ENCODE measurements around the gene RABGAP1L.
"Not testable (repeated sequence)": the region's sequence is repeated elsewhere in the genome, so short reads cannot be mapped to it uniquely, and the experiment has no call there.

RABGAP1L gene

DNA sequence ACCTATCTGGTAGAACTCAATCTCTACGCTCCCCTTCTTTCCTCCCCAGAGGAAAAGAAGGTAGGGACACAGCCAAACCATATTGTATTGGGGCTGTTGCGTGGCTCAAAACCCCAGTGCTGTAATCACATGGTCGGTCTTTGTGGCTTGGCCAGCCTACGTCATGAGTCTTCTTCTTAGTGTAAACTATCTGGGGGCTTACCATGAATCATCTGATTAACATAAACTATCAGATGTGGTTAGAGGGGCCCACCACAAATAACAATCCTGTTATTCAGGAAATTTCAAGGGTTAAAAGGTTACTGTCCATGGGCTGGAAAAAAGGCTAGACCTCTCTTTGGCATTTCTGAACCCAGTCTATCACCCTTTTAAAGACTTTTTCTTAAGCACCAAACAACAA lies 238.9 kb downstream of the RABGAP1L start:
- DNase-seq, result no peak

DNA sequence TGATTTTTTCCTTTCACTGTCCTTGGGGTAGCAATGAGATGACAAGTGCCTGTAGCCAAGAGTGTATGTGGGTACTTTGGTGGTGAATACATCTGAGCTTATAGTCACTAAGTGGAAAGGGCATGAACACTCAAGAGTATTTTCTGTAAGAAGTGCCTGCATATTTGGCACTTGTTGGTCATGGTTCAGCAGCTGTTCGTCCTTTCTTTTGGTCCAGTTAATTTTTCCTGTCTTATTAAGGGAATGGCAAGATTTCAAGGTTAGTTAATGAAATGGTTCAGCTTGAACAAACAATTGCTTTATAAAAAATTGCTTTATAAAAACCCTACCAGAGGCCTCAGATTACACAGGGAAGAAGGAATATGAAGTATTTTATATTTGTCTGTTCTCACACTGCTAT lies 239.9 kb downstream of the RABGAP1L start:
- DNase-seq, result no peak

DNA sequence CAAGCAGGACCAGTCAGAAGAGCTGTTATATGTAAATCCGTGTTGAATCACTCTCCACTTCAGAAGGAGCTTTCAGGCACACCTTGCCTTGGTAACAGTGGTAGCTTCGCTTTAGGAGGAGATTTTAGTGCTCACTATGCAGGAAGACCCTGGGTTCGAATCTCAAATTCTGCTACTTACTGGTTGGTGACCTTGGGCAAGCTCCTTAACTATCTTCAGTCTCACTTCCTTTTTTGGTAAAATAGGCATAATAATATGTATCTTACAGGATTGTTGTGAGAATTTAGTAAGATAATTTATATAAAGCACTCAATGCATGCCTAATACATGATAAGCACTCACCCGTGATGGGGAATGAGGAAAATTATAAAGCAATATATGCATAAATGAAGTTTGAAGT lies 241.8 kb downstream of the RABGAP1L start:
- DNase-seq, result no peak

DNA sequence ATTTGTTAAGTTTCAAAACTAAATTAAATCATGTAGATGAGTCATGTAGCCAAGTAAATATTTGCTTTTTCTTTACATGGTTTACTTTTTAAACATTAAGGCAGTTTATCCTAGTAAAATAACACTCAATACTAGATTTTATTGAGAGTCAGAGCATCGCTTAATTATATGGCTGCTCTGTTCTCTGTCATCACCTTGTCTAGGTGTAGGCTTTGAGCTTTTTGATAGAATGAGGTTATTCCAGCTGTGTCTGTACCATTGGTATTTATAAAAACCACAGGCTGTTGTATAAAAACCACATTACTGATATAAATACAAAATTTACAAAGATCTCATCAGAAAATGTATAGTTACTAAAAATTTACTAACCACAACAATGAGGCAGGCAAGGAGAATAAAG lies 245.9 kb downstream of the RABGAP1L start:
- no peak for DNase-seq

- DNase-seq, result no peak
Observed at GRCh38 chr1:174406421-174406820, 247.1 kb downstream of the RABGAP1L start.

DNA sequence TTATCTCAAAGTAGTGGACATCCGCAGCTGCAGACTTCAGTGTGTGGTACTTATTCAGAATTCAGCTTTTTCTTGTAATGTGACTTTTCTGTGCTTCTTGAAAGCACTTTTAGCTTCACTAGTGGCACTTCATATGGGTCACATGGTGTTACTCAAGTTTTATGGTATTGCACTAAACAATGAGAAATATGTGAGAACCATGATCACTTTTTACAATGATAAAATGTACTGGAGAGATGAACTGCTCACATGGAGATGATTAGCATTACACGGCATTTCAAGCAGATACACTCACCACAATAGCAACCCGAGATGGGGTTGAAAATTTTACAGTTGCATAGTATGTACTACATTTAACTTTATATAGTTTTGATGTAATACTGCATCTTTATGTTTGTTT lies 248.3 kb downstream of the RABGAP1L start:
- no peak for DNase-seq

GRCh38 chr1:174408146-174408545 lies 248.8 kb downstream of the RABGAP1L start:
- no peak for DNase-seq

DNA sequence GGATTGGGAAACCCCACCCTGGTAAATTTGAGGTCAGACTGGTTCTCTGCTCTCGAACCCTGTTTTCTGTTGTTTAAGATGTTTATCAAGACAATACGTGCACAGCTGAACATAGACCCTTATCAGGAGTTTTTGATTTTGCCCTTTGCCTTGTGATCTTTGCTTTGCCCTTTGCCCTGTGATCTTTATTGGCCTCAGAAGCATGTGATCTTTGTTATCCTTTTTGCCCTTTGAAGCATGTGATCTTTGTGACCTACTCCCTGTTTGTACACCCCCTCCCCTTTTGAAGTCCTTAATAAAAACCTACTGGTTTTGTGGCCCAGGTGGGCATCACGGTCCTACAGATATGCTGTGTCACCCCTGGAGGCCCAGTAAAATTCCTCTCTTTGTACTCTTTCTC lies 250.5 kb downstream of the RABGAP1L start:
- DNase-seq, result not testable (repeated sequence)

GRCh38 chr1:174413632-174414031 lies 254.3 kb downstream of the RABGAP1L start:
- no peak for DNase-seq

DNA sequence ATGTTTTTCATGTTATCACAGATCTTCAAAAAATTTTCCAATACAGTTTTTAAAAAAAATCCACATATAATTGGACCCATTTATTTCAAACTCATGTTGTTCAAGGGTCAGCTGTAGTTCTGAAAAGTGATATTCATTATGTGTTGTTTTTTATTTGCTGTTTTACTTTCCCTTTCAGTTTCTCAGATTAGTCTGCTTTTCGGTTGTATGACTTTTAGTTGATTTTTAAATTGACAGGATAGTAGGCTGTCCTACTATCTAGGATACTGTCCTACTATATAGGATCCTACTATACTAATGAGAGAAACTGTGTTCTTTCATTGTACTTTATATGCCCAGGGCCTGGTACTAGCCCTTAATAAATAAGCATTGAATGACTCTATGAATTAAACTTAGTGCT lies 254.9 kb downstream of the RABGAP1L start:
- no peak for DNase-seq

- DNase-seq, result no peak
Observed at GRCh38 chr1:174415506-174415905, 256.2 kb downstream of the RABGAP1L start.

GRCh38 chr1:174417921-174418320 lies 258.6 kb downstream of the RABGAP1L start:
- DNase-seq, result no peak

DNA sequence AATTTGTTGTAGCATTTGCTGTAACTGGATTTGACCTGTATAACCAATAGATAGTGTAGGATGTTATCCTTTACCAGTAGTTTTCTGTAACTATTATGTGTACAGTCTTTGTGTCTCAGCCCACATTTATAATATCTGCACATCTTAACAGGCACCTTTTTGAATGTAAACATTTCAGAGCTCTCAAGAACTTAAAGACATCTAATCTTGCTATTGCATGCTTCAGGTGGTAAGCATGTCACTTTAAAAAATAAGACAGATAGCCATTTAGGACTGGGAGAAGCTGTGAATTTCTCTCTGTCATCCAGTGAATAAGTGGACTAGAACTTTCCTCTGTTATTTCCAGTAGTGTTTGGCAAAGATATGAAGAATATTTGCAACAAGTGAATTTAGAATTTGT lies 265.8 kb downstream of the RABGAP1L start:
- no peak for DNase-seq

DNA sequence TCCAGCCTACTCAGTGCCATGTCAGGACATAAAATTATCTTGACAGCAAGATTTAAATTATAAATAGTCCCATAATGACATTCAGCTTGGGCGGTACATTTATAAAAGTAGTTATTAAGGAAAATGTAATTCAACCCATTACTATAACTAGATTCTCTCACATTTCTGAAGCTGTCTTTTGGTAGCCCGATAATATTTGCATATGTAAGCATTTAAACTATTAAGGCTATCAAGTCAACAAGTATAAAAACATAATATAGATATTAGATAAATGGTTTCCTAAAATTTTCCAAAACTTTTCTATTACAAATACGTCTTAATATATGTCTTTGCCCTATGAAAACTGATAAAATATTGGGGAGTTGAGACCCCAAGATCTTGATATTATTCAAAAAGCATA lies 266.8 kb downstream of the RABGAP1L start:
- DNase-seq, result no peak

DNA sequence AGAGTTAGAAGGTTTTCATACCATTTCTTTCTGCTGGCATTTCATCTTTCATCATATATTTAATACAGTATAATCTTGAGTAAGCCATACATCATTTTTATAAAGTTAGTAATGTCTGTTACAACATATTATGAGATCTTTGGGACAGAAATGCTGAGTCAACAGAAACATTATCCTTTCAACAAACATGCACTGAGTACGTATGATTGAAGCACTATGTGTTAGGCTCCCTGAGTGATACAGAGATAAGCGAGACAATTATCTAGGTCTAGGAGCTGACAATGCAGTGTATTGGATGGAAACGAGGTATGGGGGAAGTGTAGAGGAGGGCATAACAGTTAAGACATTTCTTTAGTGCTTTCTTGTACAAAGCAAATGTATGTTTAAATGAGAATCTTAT lies 268.7 kb downstream of the RABGAP1L start:
- no peak for DNase-seq

DNA sequence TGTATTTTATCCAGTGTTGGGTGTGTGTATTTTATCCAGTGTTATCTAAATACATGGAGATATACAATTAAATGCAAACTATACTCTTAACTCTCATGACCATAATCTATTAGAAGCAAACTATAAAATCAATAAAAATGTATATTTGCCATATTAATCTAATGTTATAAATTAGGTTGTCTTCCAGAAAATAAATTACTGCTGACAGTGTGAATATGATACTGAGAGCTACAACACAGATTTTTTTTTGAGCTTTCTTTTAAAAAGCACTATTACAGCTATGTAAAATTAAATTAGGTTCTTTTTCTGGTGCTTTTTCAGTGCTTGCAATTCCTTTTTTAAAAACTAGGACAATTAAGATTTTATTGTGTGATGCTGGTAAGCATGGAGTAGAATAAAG lies 269.4 kb downstream of the RABGAP1L start:
- DNase-seq, result no peak

DNA sequence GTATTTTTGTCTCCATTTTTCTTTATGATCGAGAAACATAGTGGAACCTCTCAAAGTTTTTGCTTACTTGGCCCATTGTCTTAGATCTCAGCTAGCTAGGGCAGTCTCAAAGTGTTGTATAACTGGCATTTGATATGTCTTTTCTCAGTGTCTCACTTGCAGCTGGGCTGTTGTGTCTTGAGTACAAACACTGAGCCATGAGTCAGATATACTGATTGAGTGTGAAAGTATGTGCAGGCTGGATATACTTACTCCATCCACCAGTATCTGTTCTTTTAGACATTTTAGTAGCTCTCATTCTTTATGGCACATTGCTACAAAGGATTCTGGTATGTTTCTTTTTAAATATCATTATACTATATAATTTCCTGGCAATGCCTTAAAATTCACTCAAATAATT lies 274.1 kb downstream of the RABGAP1L start:
- DNase-seq, result no peak

- DNase-seq, result no peak
Observed at GRCh38 chr1:174445351-174445750, 286.0 kb downstream of the RABGAP1L start.

- no peak for DNase-seq
Observed at GRCh38 chr1:174445817-174446216, 286.5 kb downstream of the RABGAP1L start.

DNA sequence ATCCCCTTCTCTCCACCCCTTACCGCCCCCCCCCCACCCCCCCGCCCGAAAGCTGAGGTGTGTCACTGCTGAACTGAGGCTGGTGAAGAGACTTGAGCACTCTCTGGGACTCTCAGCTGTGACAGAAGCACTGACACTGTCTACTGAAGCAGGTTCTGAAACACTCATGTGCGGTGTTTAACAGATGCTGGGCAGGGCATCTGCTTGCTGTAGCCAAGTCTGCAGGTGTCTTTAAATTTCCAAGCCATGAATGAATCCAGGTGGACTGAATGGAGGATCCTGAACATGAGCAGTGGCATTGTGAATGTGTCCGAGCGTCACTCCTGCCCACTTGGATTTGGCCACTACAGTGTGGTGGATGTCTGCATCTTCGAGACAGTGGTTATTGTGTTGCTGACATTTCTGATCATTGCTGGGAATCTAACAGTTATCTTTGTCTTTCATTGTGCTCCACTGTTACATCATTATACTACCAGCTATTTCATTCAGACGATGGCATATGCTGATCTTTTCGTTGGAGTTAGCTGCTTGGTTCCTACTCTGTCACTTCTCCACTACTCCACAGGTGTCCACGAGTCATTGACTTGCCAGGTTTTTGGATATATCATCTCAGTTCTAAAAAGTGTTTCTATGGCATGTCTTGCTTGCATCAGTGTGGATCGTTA lies 288.7 kb downstream of the RABGAP1L start, which contains the start of gene GPR52:
Gene GPR52, plus strand, starts transcription at position 99 of the 665 bp plus-strand sequence. Its CDS starts 148 bp downstream, at position 247.
- no peak for DNase-seq

DNA sequence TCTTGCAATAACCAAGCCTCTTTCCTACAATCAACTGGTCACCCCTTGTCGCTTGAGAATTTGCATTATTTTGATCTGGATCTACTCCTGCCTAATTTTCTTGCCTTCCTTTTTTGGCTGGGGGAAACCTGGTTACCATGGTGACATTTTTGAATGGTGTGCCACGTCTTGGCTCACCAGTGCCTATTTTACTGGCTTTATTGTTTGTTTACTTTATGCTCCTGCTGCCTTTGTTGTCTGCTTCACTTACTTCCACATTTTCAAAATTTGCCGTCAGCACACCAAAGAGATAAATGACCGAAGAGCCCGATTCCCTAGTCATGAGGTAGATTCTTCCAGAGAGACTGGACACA lies 289.2 kb downstream of the RABGAP1L start:
- no peak for DNase-seq

DNA sequence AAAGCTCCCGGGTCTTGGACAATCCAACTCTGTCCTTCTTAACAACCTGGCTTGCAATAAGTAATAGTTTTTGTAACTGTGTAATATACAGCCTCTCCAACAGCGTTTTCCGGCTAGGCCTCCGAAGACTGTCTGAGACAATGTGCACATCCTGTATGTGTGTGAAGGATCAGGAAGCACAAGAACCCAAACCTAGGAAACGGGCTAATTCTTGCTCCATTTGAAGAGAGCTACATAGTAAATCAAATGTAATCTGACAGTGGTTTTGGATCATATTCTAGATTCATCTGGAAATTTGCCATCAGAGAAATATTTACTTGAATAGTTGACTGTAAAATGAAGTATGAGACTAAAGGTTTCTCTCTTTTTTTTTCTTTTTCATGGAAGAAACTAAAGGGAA lies 289.7 kb downstream of the RABGAP1L start:
- no peak for DNase-seq

- DNase-seq, result no peak
Observed at GRCh38 chr1:174451408-174451807, 292.1 kb downstream of the RABGAP1L start.

DNA sequence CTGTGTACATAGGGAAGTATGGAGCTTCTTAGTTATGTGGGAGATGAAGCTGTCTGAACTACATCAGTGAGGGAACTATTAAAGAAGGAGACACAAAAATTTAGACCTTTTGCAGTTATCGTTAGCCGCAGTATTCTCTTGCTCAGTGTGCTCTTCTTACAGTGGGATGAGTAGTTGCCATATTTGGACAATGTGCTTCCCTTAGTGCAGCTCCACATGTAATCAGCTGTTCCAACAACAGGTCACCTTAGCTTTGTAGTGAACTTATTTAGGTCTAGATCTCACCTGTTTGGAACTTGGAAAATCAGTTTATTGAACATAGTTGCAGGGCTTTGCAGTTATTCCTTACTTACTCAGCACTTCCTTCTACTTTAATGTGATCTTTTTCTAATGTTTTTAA lies 306.5 kb downstream of the RABGAP1L start:
- no peak for DNase-seq

- no peak for DNase-seq
Observed at GRCh38 chr1:174466607-174467006, 307.3 kb downstream of the RABGAP1L start.

DNA sequence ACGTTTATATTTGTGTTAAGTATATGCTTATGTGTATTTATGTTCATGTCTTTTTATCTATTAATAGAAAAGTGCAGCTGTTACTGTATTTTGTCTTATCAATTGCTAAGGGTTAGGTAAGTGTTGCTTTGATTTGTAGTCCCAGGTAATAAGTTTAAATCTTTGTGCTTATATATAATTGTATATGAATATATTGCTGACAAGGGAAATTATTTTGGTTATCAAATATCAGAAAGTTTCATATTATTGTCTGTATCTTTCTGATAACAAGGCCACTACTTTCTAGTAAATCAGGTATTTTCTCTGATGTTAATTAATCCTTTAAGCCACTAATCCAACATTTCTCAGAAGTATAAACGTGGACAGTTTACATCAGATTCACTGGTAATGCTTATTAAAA lies 309.7 kb downstream of the RABGAP1L start:
- DNase-seq, result no peak

Data from activated naive CD4-positive, alpha-beta T cell treated with anti-CD3 and anti-CD28 coated beads, Interleukin-2, amount 50 U/mL, for 16 hours (primary cell).